Parathyroid adenoma (tissue), 2 donors: ENCODE results near the gene SGCB.

ENCODE experiments used
- H2AFZ ChIP-seq: fragments of 300-600 bp; sonication (generic); one replicate; pipeline ENCODE4 v1.7.0; 2017; ENCODE audit warnings: antibody characterized with exemption, mild to moderate bottlenecking
- H3K27ac ChIP-seq: fragments of 300-600 bp; sonication (generic); one replicate; pipeline ENCODE4 v1.7.0; 2017
- H3K27me3 ChIP-seq: fragments of 300-600 bp; sonication (generic); one replicate; pipeline ENCODE4 v1.7.0; 2017; ENCODE audit warnings: low read length; ENCODE audit not compliant: control insufficient read depth, insufficient read depth
- H3K36me3 ChIP-seq: fragments of 300-600 bp; sonication (generic); one replicate; pipeline ENCODE4 v1.7.0; 2017; ENCODE audit warnings: low read length; ENCODE audit not compliant: control insufficient read depth, insufficient read depth
- H3K4me1 ChIP-seq: fragments of 300-600 bp; sonication (generic); one replicate; pipeline ENCODE4 v1.7.0; 2017; ENCODE audit warnings: control low read depth
- H3K4me2 ChIP-seq: fragments of 300-600 bp; sonication (generic); one replicate; pipeline ENCODE4 v1.7.0; 2017; ENCODE audit warnings: low read length
- H3K4me3 ChIP-seq: fragments of 300-600 bp; sonication (generic); one replicate; pipeline ENCODE4 v1.7.0; 2017; ENCODE audit warnings: low read depth, low read length
- H3K79me2 ChIP-seq: fragments of 300-600 bp; sonication (generic); one replicate; pipeline ENCODE4 v1.7.0; 2017; ENCODE audit warnings: control low read depth
- H3K9ac ChIP-seq: fragments of 300-600 bp; sonication (generic); one replicate; pipeline ENCODE4 v1.7.0; 2017; ENCODE audit warnings: mild to moderate bottlenecking
- H3K9me3 ChIP-seq: fragments of 300-600 bp; sonication (generic); one replicate; pipeline ENCODE4 v1.7.0; 2017; ENCODE audit warnings: low read length; ENCODE audit not compliant: control insufficient read depth
- CTCF ChIP-seq: fragments of 300-600 bp; sonication (generic); IDR thresholded peaks from one replicate; pipeline ENCODE4 v1.7.0; 2017; ENCODE audit warnings: antibody characterized with exemption, mild to moderate bottlenecking
- donor health status: primary hyperparathyroidism.

Gene SGCB

GRCh38 chr4:52014903-52015302, 23.2 kb downstream of the SGCB start:
- Histone ChIP-seq H3K4me1 (no peaks in the 10 kb centered on the region), H3K4me3 (no peak overlapping the region), H3K4me2 (no peak overlapping the region), H3K79me2 (no peaks in the 10 kb centered on the region), H3K9ac (no peak overlapping the region), H3K27ac (no peak overlapping the region), H3K27me3 (no peaks in the 10 kb centered on the region), H3K36me3 (no peaks in the 10 kb centered on the region), H2AFZ (no peak overlapping the region), H3K9me3 (no peaks in the 10 kb centered on the region)
- TF ChIP-seq CTCF, result no peak

GRCh38 chr4:52012651-52013050, 25.4 kb downstream of the SGCB start:
- H3K79me2 ChIP-seq, result no peaks in the 10 kb centered on the region
- H3K27me3 ChIP-seq, result no peaks in the 10 kb centered on the region
- no peaks in the 10 kb centered on the region for H3K4me1 ChIP-seq
- no peak for TF ChIP-seq CTCF
- H3K36me3 ChIP-seq, result no peaks in the 10 kb centered on the region
- no peak overlapping the region for H3K9ac ChIP-seq
- no peaks in the 10 kb centered on the region for H3K9me3 ChIP-seq
- H3K4me3 ChIP-seq, result no peak overlapping the region
- no peak overlapping the region for H2AFZ ChIP-seq
- no peak overlapping the region for H3K4me2 ChIP-seq
- no peak overlapping the region for H3K27ac ChIP-seq

GRCh38 chr4:52010986-52011385, 27.1 kb downstream of the SGCB start:
- Histone ChIP-seq H3K9me3 (no peaks in the 10 kb centered on the region), H3K4me2 (no peak overlapping the region), H2AFZ (no peak overlapping the region), H3K4me3 (no peak overlapping the region), H3K4me1 (no peaks in the 10 kb centered on the region), H3K27ac (no peak overlapping the region), H3K79me2 (no peaks in the 10 kb centered on the region), H3K36me3 (no peaks in the 10 kb centered on the region), H3K27me3 (no peaks in the 10 kb centered on the region), H3K9ac (no peak overlapping the region)
- no peak for TF ChIP-seq CTCF

- Histone ChIP-seq H3K4me3 (no peak overlapping the region), H3K4me1 (no peaks in the 10 kb centered on the region), H3K9me3 (no peaks in the 10 kb centered on the region), H3K27ac (no peak overlapping the region), H3K27me3 (no peaks in the 10 kb centered on the region), H3K79me2 (no peaks in the 10 kb centered on the region), H3K36me3 (no peaks in the 10 kb centered on the region), H2AFZ (no peak overlapping the region), H3K4me2 (no peak overlapping the region), H3K9ac (no peak overlapping the region)
- no peak for TF ChIP-seq CTCF
These were observed 31.2 kb downstream of the SGCB start for GRCh38 chr4:52006887-52007286.

- Histone ChIP-seq H3K9me3 (no peaks in the 10 kb centered on the region), H3K27ac (no peak overlapping the region), H3K4me3 (no peak overlapping the region), H3K36me3 (no peaks in the 10 kb centered on the region), H3K4me1 (no peaks in the 10 kb centered on the region), H3K27me3 (no peaks in the 10 kb centered on the region), H3K9ac (no peak overlapping the region), H2AFZ (no peak overlapping the region), H3K79me2 (no peaks in the 10 kb centered on the region), H3K4me2 (no peak overlapping the region)
- no peak for TF ChIP-seq CTCF
These were observed 32.4 kb downstream of the SGCB start for GRCh38 chr4:52005604-52006273.
